ENCODE data around the gene KRTAP10-10.
"Not testable (repeated sequence)": the region's sequence is repeated elsewhere in the genome, so short reads cannot be mapped to it uniquely, and the experiment has no call there.

The KRTAP10-10 gene

GRCh38 chr21:44681861-44682579 is 44.9 kb downstream of the KRTAP10-10 start, which contains the start of gene KRTAP12-1:
KRTAP12-1 (minus strand) TSS chr21:44682163; CDS start chr21:44682123, 40 bp downstream.
- no peak for DNase-seq (ENCODE audit: low read depth in 1 of 2, low spot score in 1 of 2)

GRCh38 chr21:44682580-44683151 is 45.5 kb downstream of the KRTAP10-10 start:
- DNase-seq (ENCODE audit: low read depth in 1 of 2, low spot score in 1 of 2), result no peak

DNA sequence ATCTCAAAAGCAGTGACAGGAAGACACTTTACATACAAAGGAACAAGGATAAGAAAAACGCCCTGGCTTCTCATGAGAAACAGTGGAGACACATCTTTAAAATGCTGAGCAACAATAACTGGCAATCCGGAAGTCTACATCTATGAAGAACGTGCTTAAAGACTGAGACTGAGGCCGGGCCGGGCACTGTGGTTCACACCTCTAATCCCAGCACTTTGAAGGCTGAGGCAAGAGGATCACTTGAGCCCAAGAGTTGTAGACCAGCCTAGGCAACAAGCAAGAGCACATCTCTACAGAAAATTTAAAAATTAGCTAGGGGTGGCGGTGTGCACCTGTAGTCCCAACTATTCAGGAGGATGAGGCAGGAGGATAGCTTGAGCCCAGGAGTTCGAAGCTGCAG is 46.9 kb downstream of the KRTAP10-10 start:
- DNase-seq (ENCODE audit: low read depth in 1 of 2, low spot score in 1 of 2), result no peak

GRCh38 chr21:44684483-44684882 is 47.3 kb downstream of the KRTAP10-10 start:
- no peak for DNase-seq (ENCODE audit: low read depth in 1 of 2, low spot score in 1 of 2)

- DNase-seq (ENCODE audit: low read depth in 1 of 2, low spot score in 1 of 2), result not testable (repeated sequence)
Measured at GRCh38 chr21:44685050-44685449, 47.9 kb downstream of the KRTAP10-10 start.

DNA sequence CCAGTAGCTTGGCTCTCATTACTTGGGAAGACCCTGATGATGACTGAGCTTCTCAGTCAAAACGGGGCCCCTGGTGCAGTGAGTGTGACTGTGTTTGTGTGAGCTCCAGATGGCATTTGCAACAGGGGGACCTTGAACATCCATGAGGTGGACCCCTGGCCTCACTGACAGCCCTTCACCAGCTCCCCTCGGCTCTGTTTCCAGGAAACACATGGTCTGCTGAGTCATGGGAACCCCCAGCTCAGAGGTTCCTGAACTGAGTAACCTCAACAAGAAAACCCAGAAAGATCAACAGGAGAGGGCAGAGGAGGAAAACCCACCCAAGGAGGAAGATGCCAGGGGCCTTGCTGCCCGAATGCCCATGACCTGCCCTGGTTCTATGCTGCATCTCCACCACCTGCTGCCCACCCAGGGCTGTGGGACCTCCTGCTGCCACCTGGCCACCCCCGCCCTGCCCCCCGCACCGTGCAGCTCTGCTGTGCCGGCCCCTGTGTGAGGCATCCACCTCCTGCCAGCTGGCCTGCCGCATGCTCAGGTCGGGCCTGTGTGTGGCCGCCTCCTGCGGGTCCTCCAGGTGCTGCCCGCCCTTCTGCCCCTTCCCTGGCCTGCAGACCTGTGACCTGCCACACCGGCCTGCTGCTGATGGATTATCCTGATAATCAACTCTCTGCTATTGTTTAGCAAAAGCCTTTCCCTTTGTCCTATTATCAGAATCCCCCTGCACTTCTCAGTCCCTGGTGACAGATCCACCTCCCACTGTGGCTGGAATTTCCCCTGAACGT is 49.0 kb downstream of the KRTAP10-10 start:
- no peak for DNase-seq (ENCODE audit: low read depth in 1 of 2, low spot score in 1 of 2)

GRCh38 chr21:44686843-44687561 is 49.8 kb downstream of the KRTAP10-10 start:
- no peak for DNase-seq (ENCODE audit: low read depth in 1 of 2, low spot score in 1 of 2)

- DNase-seq (ENCODE audit: low read depth in 1 of 2, low spot score in 1 of 2), result no peak
Measured at GRCh38 chr21:44687671-44688070, 50.5 kb downstream of the KRTAP10-10 start.

Measured in activated T-helper 1 cell treated with anti-CD3 and anti-CD28 coated beads, Interleukin-2, amount 50 U/mL, for 16 hours (primary cell).